Glomerular endothelial cell (primary cell): ENCODE measurements around the gene BCL7C. TPM values are rescaled to one million over a fixed set of nuclear protein-coding genes. Genes with fewer than 3 reads are reported as not detected.

Experiments
- total RNA-seq: library from RNA; depleted of rRNA; stranded (reverse); fragments of >200 nt; gene quantifications from 2 replicates; pipeline ENCODE4 v1.2.3, GENCODE V29; 2015

BCL7C gene
- total RNA-seq, 1 donor from 2014 or later, result 44.5 TPM

Other genes starting within 250 kb of the BCL7C start
- gene PRR14, start 243.1 kb downstream of the BCL7C start, total RNA-seq, result 22.4 and 38.1 TPM in 2 replicates
- 34.3 and 64.9 TPM in 2 replicates for gene FBRS, start 235.6 kb downstream of the BCL7C start, total RNA-seq
- gene SRCAP, start 194.9 kb downstream of the BCL7C start, total RNA-seq, result 19.8 and 49.5 TPM in 2 replicates
- 17.6 and 25.3 TPM in 2 replicates for gene PHKG2, start 145.7 kb downstream of the BCL7C start, total RNA-seq
- 2.0 and 6.5 TPM in 2 replicates for gene CFAP119, start 132.0 kb downstream of the BCL7C start, total RNA-seq
- 100.0 and 115 TPM in 2 replicates for gene RNF40, start 131.8 kb downstream of the BCL7C start, total RNA-seq
- 12.1 and 17.5 TPM in 2 replicates for gene ZNF629, start 106.9 kb downstream of the BCL7C start, total RNA-seq
- 0.19 and 0.53 TPM in 2 replicates for gene CTF1, start 2.5 kb upstream of the BCL7C start, total RNA-seq
- 29.5 and 29.9 TPM in 2 replicates for gene FBXL19, start 29.5 kb upstream of the BCL7C start, total RNA-seq
- 40.0 and 47.3 TPM in 2 replicates for gene ORAI3, start 55.0 kb upstream of the BCL7C start, total RNA-seq
- 12.5 and 24.6 TPM in 2 replicates for gene SETD1A, start 63.7 kb upstream of the BCL7C start, total RNA-seq
- 7.8 and 12.7 TPM in 2 replicates for gene HSD3B7, start 91.1 kb upstream of the BCL7C start, total RNA-seq
- 0.41 and 2.6 TPM in 2 replicates for gene STX1B, start 116.6 kb upstream of the BCL7C start, total RNA-seq
- 36.4 and 44.7 TPM in 2 replicates for gene STX4, start 139.5 kb upstream of the BCL7C start, total RNA-seq
- gene ZNF668, start 180.2 kb upstream of the BCL7C start, total RNA-seq, result 13.8 and 16.3 TPM in 2 replicates
- gene ZNF646, start 180.3 kb upstream of the BCL7C start, total RNA-seq, result 17.6 and 22.1 TPM in 2 replicates
- 0.68 and 4.8 TPM in 2 replicates for gene PRSS53, start 194.9 kb upstream of the BCL7C start, total RNA-seq
- 162 and 167 TPM in 2 replicates for gene VKORC1, start 200.7 kb upstream of the BCL7C start, total RNA-seq
- gene BCKDK, start 214.3 kb upstream of the BCL7C start, total RNA-seq, result 67.5 and 73.5 TPM in 2 replicates
- 29.1 and 32.6 TPM in 2 replicates for gene KAT8, start 223.6 kb upstream of the BCL7C start, total RNA-seq
- 0.12 and 1.5 TPM in 2 replicates for gene PRSS8, start 241.7 kb upstream of the BCL7C start, total RNA-seq